ENCODE data around the gene INHA.

INHA gene

DNA sequence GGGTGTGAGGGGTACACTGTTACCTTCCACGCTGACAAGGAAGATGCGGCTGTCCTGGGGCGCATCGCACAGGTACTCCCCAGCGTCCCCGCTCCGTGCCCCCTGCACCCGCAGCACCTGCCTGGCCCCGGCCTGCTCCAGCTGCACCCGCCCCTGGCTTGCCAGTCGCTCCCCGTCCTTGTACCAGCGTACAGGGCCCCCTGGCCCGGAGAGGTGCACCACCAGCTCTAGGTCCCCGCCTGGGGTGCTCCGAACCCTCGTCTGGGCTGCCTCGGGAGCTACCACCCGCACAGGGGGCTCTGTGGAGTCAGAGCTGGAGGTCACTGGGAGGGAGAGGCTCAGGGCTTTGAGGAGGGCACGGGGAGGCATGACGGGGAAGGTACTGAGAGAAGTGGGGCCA, 14.8 kb upstream of the INHA start:
- FAIRE-seq (no peak), DNase-seq (ENCODE audit: insufficient read length, low spot score) (no peak)

DNA sequence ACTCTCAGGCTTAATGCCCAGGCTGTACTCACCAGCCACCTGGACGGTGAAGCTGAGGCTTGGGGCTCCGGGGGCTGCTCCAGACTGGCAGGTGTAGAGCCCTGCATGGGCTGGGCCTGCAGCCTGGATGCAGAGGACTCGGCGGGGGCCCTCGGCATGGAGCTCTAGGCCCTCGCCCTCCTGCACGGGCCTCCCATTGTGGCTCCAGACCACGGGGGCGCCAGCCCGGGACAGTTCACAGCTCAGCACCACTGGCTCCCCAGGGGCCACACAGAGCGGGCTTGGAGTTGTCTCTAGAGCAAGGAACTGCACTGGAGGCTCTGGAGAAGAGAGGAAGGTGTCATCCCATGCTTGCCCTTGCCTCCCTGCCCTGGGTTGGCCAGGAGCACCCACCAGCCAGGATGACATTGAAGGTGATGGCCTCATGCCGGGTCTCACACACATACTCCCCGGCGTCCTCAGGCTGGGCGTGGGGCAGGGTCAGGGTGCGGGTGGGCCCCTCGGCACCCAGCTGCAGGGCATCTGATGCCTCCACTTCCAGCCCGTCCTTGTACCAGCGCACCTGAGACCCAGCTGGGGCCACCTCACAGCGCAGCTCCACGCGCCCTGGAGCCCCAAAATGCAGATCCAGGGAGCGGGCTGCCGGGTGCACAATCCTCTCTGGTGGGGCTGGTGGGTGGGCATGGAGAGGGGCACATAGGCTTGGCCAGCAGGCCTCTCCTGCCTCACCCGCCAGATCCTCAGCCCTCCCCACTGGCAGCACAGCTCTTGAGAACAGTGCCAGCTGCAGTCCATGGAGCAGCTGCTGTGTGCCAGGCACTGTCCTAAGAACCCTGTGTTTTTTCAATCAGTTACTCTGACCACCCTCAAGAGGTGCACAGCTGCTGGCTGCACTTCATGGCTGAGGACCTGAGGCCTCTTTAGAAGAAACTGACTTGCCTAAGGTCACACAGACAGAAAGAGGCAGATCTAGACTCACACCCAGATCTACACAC, 14.0 kb upstream of the INHA start:
- FAIRE-seq (no peak), DNase-seq (ENCODE audit: insufficient read length, low spot score) (no peak)

DNA sequence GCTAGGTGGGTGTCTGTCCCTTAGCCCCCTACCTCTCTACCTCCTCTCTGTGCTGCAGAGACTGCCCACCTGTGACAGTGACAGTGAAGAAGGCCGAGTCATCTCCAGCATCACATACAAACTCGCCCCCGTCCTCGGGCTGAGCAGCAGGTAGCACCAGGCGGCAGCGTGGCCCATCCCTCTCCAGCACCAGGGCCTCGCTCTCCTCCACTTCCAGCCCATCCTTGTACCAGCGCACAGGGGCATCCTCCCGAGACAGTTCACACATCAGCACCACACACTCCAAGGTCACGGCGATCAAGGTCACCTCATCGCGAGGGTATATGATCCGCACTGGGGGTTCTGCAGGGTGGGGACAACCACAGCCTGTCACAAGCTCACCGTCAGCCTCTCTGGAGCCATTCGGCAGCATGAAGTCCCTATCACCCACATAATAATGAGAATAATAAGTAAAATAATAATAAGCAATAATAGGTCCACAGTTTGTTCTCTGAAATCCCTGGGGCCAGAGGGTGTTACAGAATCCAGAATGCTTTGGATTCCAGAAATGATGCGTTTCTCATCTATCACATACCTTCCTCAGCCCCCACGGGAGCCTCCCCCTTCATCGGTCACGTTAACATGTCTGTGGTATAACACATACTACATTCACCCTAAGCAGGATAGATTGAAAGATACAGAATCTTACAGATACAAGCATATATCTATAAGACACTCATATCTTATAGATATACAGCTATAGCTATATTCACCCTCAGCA, 12.8 kb upstream of the INHA start:
- FAIRE-seq, result peak; percentile 89
- DNase-seq (ENCODE audit: insufficient read length, low spot score), result no peak

DNA sequence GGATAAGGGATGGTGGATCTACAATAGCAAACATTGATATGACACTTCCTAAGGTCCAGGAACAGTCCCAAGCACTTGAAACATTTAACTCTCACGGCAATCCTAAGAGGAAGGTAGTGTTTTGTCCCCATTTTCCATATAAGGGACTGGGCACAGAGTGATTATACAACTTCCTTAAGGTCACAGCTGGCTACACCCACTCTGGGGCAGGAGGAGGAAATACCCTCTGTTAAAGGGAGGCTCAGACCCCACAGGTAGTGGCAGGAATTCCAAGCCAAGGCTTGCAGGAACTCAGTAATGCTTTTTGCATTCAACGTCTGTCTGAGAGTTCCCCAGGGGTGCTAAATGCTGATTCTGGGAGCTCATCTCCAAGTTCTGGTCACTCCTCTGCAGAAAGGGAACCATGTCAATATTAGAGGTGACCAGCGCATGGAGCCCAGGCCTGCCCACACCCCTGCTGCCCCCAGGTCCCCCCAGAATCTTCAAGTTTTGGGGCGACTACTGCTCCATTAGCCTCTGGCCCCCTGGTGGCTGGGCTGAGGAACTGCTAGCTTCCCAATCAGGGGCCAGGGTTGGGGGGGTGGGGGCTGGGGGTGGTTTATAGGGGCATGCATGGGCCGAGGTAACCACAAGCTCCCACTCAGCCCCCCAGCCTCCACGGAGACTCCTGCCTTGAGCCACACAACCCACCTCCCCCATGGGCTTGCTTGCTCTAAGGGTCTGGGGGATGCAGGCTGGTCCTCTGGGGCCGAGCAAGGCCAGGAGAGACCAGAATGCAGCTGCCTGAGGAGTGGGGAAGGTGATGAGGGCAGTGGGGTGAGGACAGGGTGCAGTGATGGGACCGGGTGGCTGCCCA, 11.8 kb upstream of the INHA start:
- DNase-seq (ENCODE audit: insufficient read length, low spot score), result no peak
- no peak for FAIRE-seq

DNA sequence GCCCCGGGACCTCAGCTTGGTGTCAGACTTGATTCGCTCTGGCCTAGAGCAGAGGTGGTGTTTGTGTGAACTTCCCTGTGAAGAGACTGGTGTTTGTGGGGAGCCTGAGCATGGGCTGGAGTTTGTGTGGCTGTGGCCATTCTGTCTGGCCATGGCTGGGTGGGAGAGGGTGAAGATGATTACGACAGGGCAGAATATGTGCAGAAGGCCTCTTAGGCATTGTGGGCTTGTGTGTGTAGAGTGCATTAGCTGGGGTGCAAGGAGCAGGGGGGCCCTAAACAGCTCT, 11.3 kb upstream of the INHA start:
- DNase-seq (ENCODE audit: insufficient read length, low spot score), result no peak
- FAIRE-seq, result peak; percentile 16

- no peak for DNase-seq (ENCODE audit: insufficient read length, low spot score)
- FAIRE-seq, result no peak
Observed at GRCh38 chr2:219561179-219562048, 10.7 kb upstream of the INHA start.

DNA sequence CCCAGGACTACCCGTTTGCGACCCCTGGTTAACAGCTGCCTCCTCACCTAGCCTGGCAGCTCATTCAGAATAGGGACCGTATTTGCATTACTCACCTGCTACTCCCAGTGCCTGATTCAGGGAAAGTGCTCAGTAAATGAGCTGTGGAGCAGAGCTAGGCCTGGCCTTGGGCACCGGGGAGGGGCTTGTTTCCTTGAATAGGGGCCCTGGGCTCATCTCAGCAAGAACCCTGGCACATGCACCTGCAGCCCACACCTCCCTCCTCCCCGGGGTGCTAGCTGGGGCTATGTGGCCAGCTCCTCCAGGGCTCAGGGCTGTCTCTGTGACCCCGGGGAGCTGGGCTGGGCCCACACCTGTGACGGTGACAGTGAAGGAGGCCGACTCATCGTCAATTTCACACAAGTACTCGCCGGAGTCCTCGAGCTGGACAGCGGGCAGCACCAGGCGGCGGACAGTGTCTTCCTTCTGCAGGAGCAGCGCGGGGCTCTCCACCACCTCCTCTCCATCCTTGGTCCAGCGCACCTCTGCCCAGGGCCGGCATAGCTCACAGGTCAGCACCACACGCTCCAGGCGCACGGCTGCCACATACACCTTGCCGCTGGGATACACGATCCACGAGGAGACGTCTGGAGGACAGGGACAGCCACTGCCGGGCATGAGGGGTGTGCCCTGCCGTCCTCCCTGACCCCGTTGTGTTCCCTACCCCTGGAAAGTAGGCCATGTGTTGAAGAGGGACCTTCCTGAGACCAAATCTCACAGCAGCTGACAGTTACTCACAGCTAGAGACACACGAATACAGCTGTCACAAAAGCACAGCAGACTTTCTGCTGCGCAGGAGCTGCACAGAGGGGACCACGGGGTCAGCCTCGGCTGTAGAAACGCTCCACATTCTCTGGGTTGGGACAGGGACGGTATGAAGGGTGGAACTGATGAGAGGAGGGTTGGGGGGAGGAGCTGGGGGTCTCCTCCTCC, 9.8 kb upstream of the INHA start:
- DNase-seq (ENCODE audit: insufficient read length, low spot score), result no peak
- FAIRE-seq, result no peak

DNA sequence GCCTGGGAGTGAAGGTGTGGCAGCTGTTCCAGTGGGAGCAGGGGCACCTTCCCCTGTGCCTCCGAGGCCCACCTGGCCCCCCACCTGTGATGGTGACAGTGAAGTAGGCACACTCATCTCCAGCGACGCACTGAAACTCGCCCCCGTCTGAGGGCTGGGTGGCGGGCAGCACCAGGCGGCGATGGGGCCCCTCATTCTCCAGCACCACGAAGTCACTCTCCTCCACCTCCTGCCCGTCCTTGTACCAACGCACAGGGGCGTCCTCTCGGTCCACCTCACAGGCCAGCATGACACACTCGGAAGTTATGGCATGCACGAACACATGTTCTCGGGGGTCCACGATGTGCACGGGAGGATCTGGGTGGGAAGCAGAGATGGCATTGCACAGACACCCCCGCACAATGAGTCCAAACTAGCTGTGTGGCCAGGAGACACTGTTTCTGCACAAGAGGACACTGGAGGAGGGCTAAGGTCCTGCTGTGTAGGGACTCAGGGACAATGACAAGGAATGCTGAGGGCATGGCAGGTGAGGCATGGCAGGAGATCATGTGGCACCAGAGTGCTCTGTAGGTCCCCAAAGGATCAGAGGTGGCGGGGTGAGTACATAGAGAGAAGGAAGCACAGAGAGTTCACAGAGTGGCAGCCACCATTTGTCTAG, 8.7 kb upstream of the INHA start:
- DNase-seq (ENCODE audit: insufficient read length, low spot score), result no peak
- no peak for FAIRE-seq

GRCh38 chr2:219565130-219566080, 6.7 kb upstream of the INHA start:
- no peak for DNase-seq (ENCODE audit: insufficient read length, low spot score)
- FAIRE-seq, result no peak

DNA sequence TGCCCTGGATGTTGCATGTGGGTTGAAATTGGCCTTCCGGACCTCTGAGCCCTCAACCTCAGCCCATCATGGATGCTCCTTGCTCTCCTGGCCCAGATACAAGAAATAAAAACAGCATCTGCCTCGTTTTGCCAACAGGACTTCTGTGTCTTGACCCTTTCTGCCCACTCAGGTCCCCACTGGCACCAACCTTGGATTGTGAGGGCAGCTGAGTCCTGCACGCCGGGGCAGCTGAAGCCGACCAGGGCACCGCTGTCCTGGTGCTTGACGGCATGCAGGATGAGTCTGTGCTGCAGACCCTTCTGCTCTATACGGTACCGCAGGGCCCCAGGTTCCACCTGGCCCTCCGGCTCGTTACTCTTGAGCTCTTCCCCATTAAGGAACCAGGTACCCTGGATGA, 5.5 kb upstream of the INHA start:
- FAIRE-seq (no peak), DNase-seq (ENCODE audit: insufficient read length, low spot score) (no peak)

- FAIRE-seq, result no peak
- DNase-seq (ENCODE audit: insufficient read length, low spot score), result no peak
Observed at GRCh38 chr2:219567131-219567530, 5.0 kb upstream of the INHA start.

GRCh38 chr2:219567791-219568361, 4.2 kb upstream of the INHA start:
- no peak for FAIRE-seq

GRCh38 chr2:219569041-219569440, 3.1 kb upstream of the INHA start:
- no peak for FAIRE-seq
- DNase-seq (ENCODE audit: insufficient read length, low spot score), result no peak

More at GRCh38 chr2:219567791-219568361, 4.2 kb upstream of the INHA start:
- no peak for DNase-seq (ENCODE audit: insufficient read length, low spot score)

DNA sequence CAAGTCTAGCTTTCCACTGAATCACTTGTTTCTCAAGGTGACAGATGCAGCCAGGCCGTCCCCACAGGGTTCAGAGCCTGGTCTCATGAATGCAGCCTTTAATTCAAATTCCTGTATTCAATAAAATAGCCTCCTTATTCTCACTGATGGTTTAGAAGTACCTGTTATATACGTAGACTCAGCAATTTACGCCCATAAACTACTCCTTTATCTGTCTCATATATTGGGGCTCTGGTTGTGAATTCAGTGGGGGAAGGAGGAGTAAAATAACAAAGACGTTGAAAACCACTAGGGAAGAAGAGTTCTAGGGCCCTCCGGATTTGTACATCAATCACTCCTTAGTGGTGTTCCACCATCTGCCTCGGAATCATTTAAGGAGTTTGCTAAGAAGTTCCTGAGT, 2.5 kb upstream of the INHA start:
- FAIRE-seq, result no peak

DNA sequence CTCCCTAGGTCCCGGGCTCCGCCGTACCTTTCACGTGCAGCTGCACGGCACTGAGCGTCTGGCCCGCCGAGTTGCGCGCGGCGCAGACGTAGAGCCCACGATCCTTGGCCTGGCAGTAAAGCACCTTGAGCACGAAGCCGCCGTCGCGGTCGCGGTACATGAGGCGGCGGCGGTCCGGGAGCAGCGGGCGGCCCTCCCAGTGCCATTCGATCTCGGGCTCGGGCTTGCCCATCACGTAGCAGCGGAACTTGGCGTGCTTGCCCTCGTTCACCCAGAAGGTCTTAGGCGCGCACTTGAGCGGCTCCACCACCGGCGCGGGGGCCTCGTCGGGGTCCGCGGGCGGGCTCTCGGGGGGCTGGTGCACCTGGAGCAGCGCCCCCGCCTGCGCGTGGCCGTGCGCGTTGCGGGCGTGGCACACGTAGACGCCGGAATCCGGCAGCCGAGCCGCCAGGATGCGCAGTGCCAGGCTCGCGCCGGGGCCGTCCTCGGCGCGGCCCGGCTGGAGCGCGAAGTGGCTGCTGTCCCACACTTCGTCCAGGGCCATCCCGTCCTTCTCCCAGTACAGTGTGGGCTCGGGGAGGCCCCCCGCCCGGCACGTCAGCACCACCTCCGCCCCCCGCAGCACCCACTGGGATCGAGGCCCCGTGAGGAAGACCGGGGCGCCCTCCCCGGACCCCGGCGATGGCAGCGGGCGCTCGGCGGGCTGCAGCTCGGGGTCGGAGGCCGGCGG, 1.8 kb upstream of the INHA start:
- DNase-seq (ENCODE audit: insufficient read length, low spot score) (no peak), FAIRE-seq (peak; percentile 69)

More for the DNA sequence above, 2.5 kb upstream of the INHA start:
- DNase-seq (ENCODE audit: insufficient read length, low spot score), result no peak

DNA sequence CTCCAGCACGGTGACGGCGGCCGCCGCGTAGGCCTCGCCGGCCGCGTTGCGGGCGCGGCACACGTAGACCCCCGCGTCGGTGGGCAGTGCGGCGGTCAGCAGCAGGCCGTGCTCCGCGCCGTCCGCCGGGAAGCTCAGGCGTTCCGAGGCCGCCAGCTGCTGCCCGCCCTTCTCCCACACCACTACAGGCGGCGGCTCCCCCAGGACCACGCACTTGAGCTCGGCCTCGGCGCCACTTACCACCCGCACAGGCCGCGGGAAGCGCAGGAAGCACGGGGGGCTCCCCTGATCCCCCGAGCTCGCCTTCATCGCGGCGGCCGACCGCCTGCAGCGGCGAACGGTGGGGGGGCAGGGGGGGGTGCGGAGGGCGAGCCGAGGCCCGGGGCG, 1.2 kb upstream of the INHA start:
- FAIRE-seq (no peak), DNase-seq (ENCODE audit: insufficient read length, low spot score) (no peak)

Data from HTR-8/SVneo (cell line).